A549 (cell line): Measurements from ENCODE around the gene UBE3B. TPM values are rescaled to one million over a fixed set of nuclear protein-coding genes. Genes with fewer than 3 reads are reported as not detected.
"Not testable (repeated sequence)": the region's sequence is repeated elsewhere in the genome, so short reads cannot be mapped to it uniquely, and the experiment has no call there.

Source experiments
- ATAC-seq, 2 experiments: fragments of 200-7000 bp in 1 of 2; fragments of >200 bp in 1 of 2; cut with Nextera tagmentation in 1 of 2; cut with Tn5 transposase in 1 of 2; 3 replicates each; pipeline versions ENCODE4 v1.8.0 to v1.9.1; 2018 to 2020; ENCODE audit warnings: mild to moderate bottlenecking in 1 of 2, moderate library complexity in 1 of 2
- CTCF ChIA-PET: fragments of 300-600 bp; sonication (Branson Sonifier 250); formaldehyde crosslinking; extraction: SDS; loops from one replicate; lab custom pipeline; 2021; ENCODE audit warnings: antibody characterized with exemption, inconsistent platforms; lab: Yijun Ruan, JAX
- POLR2A ChIA-PET: fragments of 350-600 bp; formaldehyde crosslinking; extraction: SDS; loops from one replicate; lab custom pipeline; 2021; ENCODE audit warnings: antibody characterized with exemption, inconsistent platforms; lab: Yijun Ruan, JAX
- DNase-seq, 2 experiments: peaks; one replicate each; pipeline versions ENCODE4 v3.0.0 to v3.0.0-alpha.2; 2011 to 2016; ENCODE audit warnings: low read depth in 1 of 2, low spot score in 1 of 2
- FAIRE-seq: peaks from 2 replicates; lab custom pipeline; 2011; peaks lifted over from hg19 to GRCh38; lab: Jason Lieb, UNC
- H3K27ac ChIP-seq, 2 experiments: fragments of >200 bp; sonication (Bioruptor Twin); formaldehyde crosslinking; 3 replicates each; pipeline ENCODE4 v1.5.1; 2016 to 2017
- H3K4me1 ChIP-seq: fragments of >200 bp; sonication (Bioruptor Twin); formaldehyde crosslinking; 3 replicates; pipeline ENCODE4 v1.6.1; 2016
- H3K4me2 ChIP-seq: fragments of >200 bp; sonication (Bioruptor Twin); formaldehyde crosslinking; 3 replicates; pipeline ENCODE4 v1.6.1; 2016
- H3K4me3 ChIP-seq: fragments of >200 bp; sonication (Bioruptor Twin); formaldehyde crosslinking; 3 replicates; pipeline ENCODE4 v1.5.1; 2016
- H3K9me3 ChIP-seq: fragments of >200 bp; sonication (Bioruptor Twin); formaldehyde crosslinking; 3 replicates; pipeline ENCODE4 v1.6.1; 2016
- ATOH8 ChIP-seq: fragments of 250-450 bp; sonication (Bioruptor Pico); IDR thresholded peaks from 2 replicates; pipeline ENCODE4 v1.5.0; 2020; ENCODE audit warnings: low read depth, mild to moderate bottlenecking, moderate library complexity
- BHLHE40 ChIP-seq: IDR thresholded peaks from 2 replicates; pipeline ENCODE4 v1.6.1; 2012; ENCODE audit warnings: low read depth, low read length, inconsistent platforms
- CBX2 ChIP-seq: fragments of 200-600 bp; sonication (generic); IDR thresholded peaks from 2 replicates; pipeline ENCODE4 v1.6.1; 2016; ENCODE audit warnings: low read depth, mild to moderate bottlenecking, borderline replicate concordance
- CEBPB ChIP-seq, 2 experiments: fragments of >200 bp in 1 of 2; sonication (Bioruptor Twin) in 1 of 2; formaldehyde crosslinking in 1 of 2; IDR thresholded peaks; 2 replicates each; pipeline ENCODE4 v1.6.1; 2012 to 2016
- CHD2 ChIP-seq: fragments of 150-350 bp; IDR thresholded peaks from 2 replicates; pipeline ENCODE4 v1.6.1; 2014; ENCODE audit warnings: low read length; ENCODE audit not compliant: partially characterized antibody
- CHD4 ChIP-seq: fragments of 200-600 bp; sonication (generic); IDR thresholded peaks from 2 replicates; pipeline ENCODE4 v1.6.1; 2016; ENCODE audit warnings: antibody characterized with exemption, mild to moderate bottlenecking, borderline replicate concordance
- EHMT2 ChIP-seq: fragments of 200-600 bp; sonication (generic); IDR thresholded peaks from 2 replicates; pipeline ENCODE4 v1.6.1; 2016; ENCODE audit warnings: antibody characterized with exemption, low read depth, mild to moderate bottlenecking, moderate library complexity
- FOXS1 ChIP-seq: fragments of 250-450 bp; sonication (Bioruptor Pico); IDR thresholded peaks from 2 replicates; pipeline ENCODE4 v1.5.0; 2020; ENCODE audit warnings: mild to moderate bottlenecking, moderate library complexity
- HDAC2 ChIP-seq: fragments of 200-600 bp; sonication (generic); IDR thresholded peaks from 2 replicates; pipeline ENCODE4 v1.6.1; 2016
- HES2 ChIP-seq: fragments of >200 bp; sonication (Bioruptor Twin); formaldehyde crosslinking; IDR thresholded peaks from 2 replicates; pipeline ENCODE4 v1.6.1; 2016
- KDM5A ChIP-seq: fragments of 200-600 bp; sonication (generic); IDR thresholded peaks from 2 replicates; pipeline ENCODE4 v1.6.1; 2016; ENCODE audit warnings: antibody characterized with exemption, mild to moderate bottlenecking
- MAX ChIP-seq: IDR thresholded peaks from 2 replicates; pipeline ENCODE4 v1.6.1; 2012
- MAZ ChIP-seq: fragments of 150-350 bp; IDR thresholded peaks from 2 replicates; pipeline ENCODE4 v1.6.1; 2014; ENCODE audit warnings: antibody characterized with exemption, low read depth, low read length, borderline replicate concordance
- NFE2L2 ChIP-seq: fragments of 150-350 bp; conservative IDR thresholded peaks from 2 replicates; pipeline ENCODE4 v1.6.1; 2014; ENCODE audit warnings: low read length
- NPAS2 ChIP-seq: fragments of 250-450 bp; sonication (Bioruptor Pico); IDR thresholded peaks from 2 replicates; pipeline ENCODE4 v1.8.0; 2022; ENCODE audit warnings: mild to moderate bottlenecking, moderate library complexity, borderline replicate concordance
- PHF8 ChIP-seq: fragments of 200-600 bp; sonication (generic); IDR thresholded peaks from 2 replicates; pipeline ENCODE4 v1.6.1; 2016; ENCODE audit warnings: low read depth, mild to moderate bottlenecking, antibody characterized with exemption, moderate library complexity, borderline replicate concordance
- POLR2AphosphoS2 ChIP-seq: conservative IDR thresholded peaks from 2 replicates; pipeline ENCODE4 v1.6.1; 2012; ENCODE audit warnings: low read length, improper control_type of control experiment, inconsistent platforms
- RAD21 ChIP-seq, 2 experiments: fragments of >200 bp in 1 of 2; sonication (Bioruptor Twin) in 1 of 2; formaldehyde crosslinking in 1 of 2; IDR thresholded peaks in 1 of 2; conservative IDR thresholded peaks in 1 of 2; 2 replicates in 1 of 2; 3 replicates in 1 of 2; pipeline ENCODE4 v1.6.1; 2012 to 2018; ENCODE audit warnings: inconsistent platforms in 1 of 2
- RARB ChIP-seq: fragments of 250-450 bp; sonication (Bioruptor Pico); IDR thresholded peaks from 2 replicates; pipeline ENCODE4 v1.8.0; 2021; ENCODE audit warnings: mild to moderate bottlenecking, moderate library complexity
- RCOR1 ChIP-seq: fragments of 150-350 bp; IDR thresholded peaks from 2 replicates; pipeline ENCODE4 v1.6.1; 2014; ENCODE audit warnings: antibody characterized with exemption, low read length, low read depth
- SREBF2 ChIP-seq: fragments of 450-650 bp; IDR thresholded peaks from 2 replicates; pipeline ENCODE4 v1.6.1; 2014; ENCODE audit warnings: mild to moderate bottlenecking, moderate library complexity
- ZNF302 ChIP-seq: fragments of 250-450 bp; sonication (Bioruptor Pico); IDR thresholded peaks from 2 replicates; pipeline ENCODE4 v1.9.0; 2021; ENCODE audit warnings: inconsistent platforms, mild to moderate bottlenecking, moderate library complexity
- WGBS: methylation state at CpG from one replicate; pipeline ENCODE4 v1.1.6; 2017; ENCODE audit errors: missing lambda C conversion rate; 5-methylcytosine and 5-hydroxymethylcytosine counted together
- polyA plus RNA-seq, 4 experiments: library from polyadenylated mRNA; depleted of rRNA in 3 of 4; stranded (reverse); fragments of >200 nt; fragmentation: RNase III in 1 of 4; extraction: RNeasy Plus Mini Kit Qiagen cat#74134 plus additional on column Dnase treatment in 1 of 4; gene quantifications; 2 replicates in 3 of 4; 3 replicates in 1 of 4; pipeline ENCODE4 v1.2.3, GENCODE V29; 2011 to 2017
- TF ChIP-seq, protein P1 (sequence below): IDR thresholded peaks from 2 replicates; pipeline ENCODE4 v1.6.1; 2012; ENCODE audit warnings: low read depth, borderline replicate concordance
- TF ChIP-seq, protein P2 (sequence below): fragments of 450-650 bp; IDR thresholded peaks from 2 replicates; pipeline ENCODE4 v1.6.1; 2014; ENCODE audit warnings: antibody characterized with exemption

Gene UBE3B
- polyA plus RNA-seq, 2 of the 4 experiments (the other 2 are of a cell fraction), result 14.0 to 38.0 TPM

- no peak for ATAC-seq
- H3K4me3 ChIP-seq, result no peak overlapping the region
- ChIA-PET POLR2A (no interaction called here), CTCF (interaction anchor here (0.7 to 6.1 kb wide), 5 partner anchors 9 to 129 kb away, joined by 3 to 21 read pairs (median 3); partner anchors contain the start of gene KCTD10)
- 85% methylated on average over 7 of the region's 8 CpGs for WGBS
- no peak overlapping the region for H3K27ac ChIP-seq
- H3K9me3 ChIP-seq, result no peaks in the 10 kb centered on the region
- peaks cover 13% of the 10 kb centered on the region for H3K4me1 ChIP-seq
- no peak for FAIRE-seq
- no peak overlapping the region for H3K4me2 ChIP-seq
- no peak for TF ChIP-seq MAZ
- no peak for TF ChIP-seq CEBPB (IDR thresholded peaks at IDR 0.05)
- no peak for DNase-seq
Observed at GRCh38 chr12:109467978-109468676, 9.3 kb upstream of the UBE3B start.

DNA sequence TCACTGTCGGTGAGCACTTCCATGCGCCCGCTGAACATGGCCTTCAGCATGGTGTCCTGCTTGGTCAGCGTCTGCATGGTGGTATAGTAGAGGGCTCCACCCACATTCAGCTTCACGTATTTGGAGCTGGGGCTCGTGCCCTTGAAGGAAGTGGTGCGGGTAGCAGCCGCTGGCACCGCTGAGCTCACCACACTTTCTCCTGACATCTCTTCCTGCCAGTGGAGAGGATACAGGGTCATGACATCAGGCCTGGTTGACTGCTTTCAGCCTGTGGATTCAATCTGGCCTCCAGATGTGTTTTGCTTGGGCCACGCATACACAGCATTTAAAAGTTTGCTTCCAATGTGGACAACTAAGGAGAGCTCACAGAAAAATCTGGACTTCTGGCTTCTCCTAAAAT lies 7.9 kb upstream of the UBE3B start:
- Histone ChIP-seq H3K4me2 (no peak overlapping the region), H3K4me1 (no peaks in the 10 kb centered on the region; the same call in 2 of the 3 replicates), H3K9me3 (no peaks in the 10 kb centered on the region), H3K27ac (no peak overlapping the region), H3K4me3 (no peak overlapping the region)
- WGBS, result 92% methylated on average over 10 of the region's 10 CpGs
- FAIRE-seq (no peak), DNase-seq (no peak), ATAC-seq (no peak)
- POLR2A ChIA-PET, result no interaction called here
- TF ChIP-seq RCOR1, result no peak
- no peak for TF ChIP-seq HES2
- no peak for TF ChIP-seq RARB (CRISPR knock-in tag)
- no peak for TF ChIP-seq HDAC2
- TF ChIP-seq, protein P1, sequence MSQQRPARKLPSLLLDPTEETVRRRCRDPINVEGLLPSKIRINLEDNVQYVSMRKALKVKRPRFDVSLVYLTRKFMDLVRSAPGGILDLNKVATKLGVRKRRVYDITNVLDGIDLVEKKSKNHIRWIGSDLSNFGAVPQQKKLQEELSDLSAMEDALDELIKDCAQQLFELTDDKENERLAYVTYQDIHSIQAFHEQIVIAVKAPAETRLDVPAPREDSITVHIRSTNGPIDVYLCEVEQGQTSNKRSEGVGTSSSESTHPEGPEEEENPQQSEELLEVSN, result no peak
- TF ChIP-seq NFE2L2, result no peak
- TF ChIP-seq MAX, result no peak
- TF ChIP-seq ZNF302, result no peak
- TF ChIP-seq EHMT2, result no peak
- no peak for TF ChIP-seq SREBF2
- TF ChIP-seq BHLHE40, result no peak
- TF ChIP-seq, protein P2, sequence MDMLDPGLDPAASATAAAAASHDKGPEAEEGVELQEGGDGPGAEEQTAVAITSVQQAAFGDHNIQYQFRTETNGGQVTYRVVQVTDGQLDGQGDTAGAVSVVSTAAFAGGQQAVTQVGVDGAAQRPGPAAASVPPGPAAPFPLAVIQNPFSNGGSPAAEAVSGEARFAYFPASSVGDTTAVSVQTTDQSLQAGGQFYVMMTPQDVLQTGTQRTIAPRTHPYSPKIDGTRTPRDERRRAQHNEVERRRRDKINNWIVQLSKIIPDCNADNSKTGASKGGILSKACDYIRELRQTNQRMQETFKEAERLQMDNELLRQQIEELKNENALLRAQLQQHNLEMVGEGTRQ, result no peak
- TF ChIP-seq POLR2AphosphoS2, result no peak
- TF ChIP-seq FOXS1 (CRISPR knock-in tag), result no peak
- no peak for TF ChIP-seq PHF8
- no peak for TF ChIP-seq CHD4
- TF ChIP-seq CHD2, result no peak
- TF ChIP-seq NPAS2, result no peak
- TF ChIP-seq KDM5A, result no peak
- TF ChIP-seq CBX2, result no peak
- CTCF ChIA-PET, result interaction anchor here (0.7 to 6.1 kb wide), 6 partner anchors 8 to 127 kb away, joined by 3 to 21 read pairs (median 6); no protein-coding TSS in a partner anchor

GRCh38 chr12:109473006-109473405 lies 4.4 kb upstream of the UBE3B start:
- ChIA-PET POLR2A (no interaction called here), CTCF (interaction anchor here (0.9 to 6.1 kb wide), 4 partner anchors 38 to 45 kb away, joined by 3 to 21 read pairs (median 4); no protein-coding TSS in a partner anchor)
- TF ChIP-seq ATOH8 (CRISPR knock-in tag), result no peak
- TF ChIP-seq RAD21 (conservative IDR thresholded peaks at IDR 0.05 in 1 of 2, IDR thresholded peaks at IDR 0.05 in 1 of 2), result no peak
- H3K9me3 ChIP-seq, result no peaks in the 10 kb centered on the region
- WGBS, result 98% methylated on average over 3 of the region's 3 CpGs
- H3K4me3 ChIP-seq, result no peak overlapping the region
- FAIRE-seq (no peak), DNase-seq (no peak), ATAC-seq (no peak)
- no peak overlapping the region for H3K27ac ChIP-seq
- H3K4me2 ChIP-seq, result no peak overlapping the region
- H3K4me1 ChIP-seq, result peaks cover 9% of the 10 kb centered on the region; the same call in 2 of the 3 replicates

- 92% methylated on average over 16 of the region's 16 CpGs for WGBS
- H3K4me3 ChIP-seq, POLR2A ChIA-PET, DNase-seq, ATAC-seq, H3K4me2 ChIP-seq, FAIRE-seq, H3K27ac ChIP-seq, H3K9me3 ChIP-seq: not testable (repeated sequence)
- CTCF ChIA-PET, result interaction anchor here (0.9 to 6.1 kb wide), 6 partner anchors 11 to 124 kb away, joined by 3 to 21 read pairs (median 4); no protein-coding TSS in a partner anchor
- peaks cover 15% of the 10 kb centered on the region; the same call in 2 of the 3 replicates for H3K4me1 ChIP-seq
Observed at GRCh38 chr12:109473526-109474270, 3.7 kb upstream of the UBE3B start.
